Activated CD8-positive, alpha-beta memory T cell treated with anti-CD3 and anti-CD28 coated beads for 48 hours (primary cell): ENCODE data around the gene ANK3.

Experiments used
- DNase-seq, 3 experiments: peaks; one replicate each; pipeline ENCODE4 v3.0.0-alpha.2; 2020; ENCODE audit warnings: low read depth in 2 of 3, low spot score in 2 of 3

ANK3 gene

GRCh38 chr10:60099998-60100747 is 289.5 kb downstream of the ANK3 start:
- DNase-seq = no peak

- no peak for DNase-seq
Observed at GRCh38 chr10:60098677-60099601, 290.7 kb downstream of the ANK3 start.

- DNase-seq = no peak
Observed at GRCh38 chr10:60096761-60097513, 292.7 kb downstream of the ANK3 start.

GRCh38 chr10:60093317-60093716 is 296.4 kb downstream of the ANK3 start:
- no peak for DNase-seq

- DNase-seq = no peak
Observed at GRCh38 chr10:60086862-60087261, 302.8 kb downstream of the ANK3 start.

- no peak for DNase-seq
Observed at GRCh38 chr10:60086421-60086820, 303.3 kb downstream of the ANK3 start.

GRCh38 chr10:60082744-60083344 is 306.8 kb downstream of the ANK3 start:
- no peak for DNase-seq

GRCh38 chr10:60082341-60082740 is 307.3 kb downstream of the ANK3 start:
- no peak for DNase-seq

- no peak for DNase-seq
Observed at GRCh38 chr10:60073781-60074656, 315.7 kb downstream of the ANK3 start.

GRCh38 chr10:60073397-60073780 is 316.3 kb downstream of the ANK3 start:
- DNase-seq = no peak

GRCh38 chr10:60069311-60069710 is 320.4 kb downstream of the ANK3 start:
- no peak for DNase-seq

GRCh38 chr10:60050366-60050765 is 339.3 kb downstream of the ANK3 start:
- DNase-seq = no peak

- DNase-seq = no peak
Observed at GRCh38 chr10:60048091-60048501, 341.6 kb downstream of the ANK3 start.

- DNase-seq = no peak
Observed at GRCh38 chr10:60045571-60045970, 344.1 kb downstream of the ANK3 start.

- DNase-seq = no peak
Observed at GRCh38 chr10:60044971-60045370, 344.7 kb downstream of the ANK3 start.

- DNase-seq = no peak
Observed at GRCh38 chr10:60044242-60044641, 345.4 kb downstream of the ANK3 start.

- no peak for DNase-seq
Observed at GRCh38 chr10:60043561-60044241, 346.0 kb downstream of the ANK3 start.

- DNase-seq = no peak
Observed at GRCh38 chr10:60042914-60043313, 346.8 kb downstream of the ANK3 start.

GRCh38 chr10:60042262-60042661 is 347.4 kb downstream of the ANK3 start:
- DNase-seq = no peak
